ENCODE data around the gene MTAP.
"Not testable (repeated sequence)": the region's sequence is repeated elsewhere in the genome, so short reads cannot be mapped to it uniquely, and the experiment has no call there.

MTAP gene

GRCh38 chr9:21919377-21920362 is 117.2 kb downstream of the MTAP start:
- peak; percentile 88 for DNase-seq (ENCODE audit: low read depth)

GRCh38 chr9:21923694-21924093 is 121.3 kb downstream of the MTAP start:
- DNase-seq (ENCODE audit: low read depth), result no peak

GRCh38 chr9:21927752-21928151 is 125.3 kb downstream of the MTAP start:
- no peak for DNase-seq (ENCODE audit: low read depth)

GRCh38 chr9:21931428-21931827 is 129.0 kb downstream of the MTAP start:
- DNase-seq (ENCODE audit: low read depth), result no peak

- DNase-seq (ENCODE audit: low read depth), result no peak
Measured at GRCh38 chr9:21933281-21933680, 130.8 kb downstream of the MTAP start.

GRCh38 chr9:21933865-21934264 is 131.4 kb downstream of the MTAP start:
- peak; percentile 56 for DNase-seq (ENCODE audit: low read depth)

- DNase-seq (ENCODE audit: low read depth), result no peak
Measured at GRCh38 chr9:21935631-21936030, 133.2 kb downstream of the MTAP start.

GRCh38 chr9:21936161-21936560 is 133.7 kb downstream of the MTAP start:
- peak; percentile 59 for DNase-seq (ENCODE audit: low read depth)

- DNase-seq (ENCODE audit: low read depth), result no peak
Measured at GRCh38 chr9:21941337-21941995, 139.0 kb downstream of the MTAP start.

GRCh38 chr9:21943464-21943863 is 141.0 kb downstream of the MTAP start:
- DNase-seq (ENCODE audit: low read depth), result no peak

- no peak for DNase-seq (ENCODE audit: low read depth)
Measured at GRCh38 chr9:21945606-21946005, 143.2 kb downstream of the MTAP start.

- no peak for DNase-seq (ENCODE audit: low read depth)
Measured at GRCh38 chr9:21958833-21959232, 156.4 kb downstream of the MTAP start.

GRCh38 chr9:21959268-21959667 is 156.8 kb downstream of the MTAP start:
- not testable (repeated sequence) for DNase-seq (ENCODE audit: low read depth)

- DNase-seq (ENCODE audit: low read depth), result no peak
Measured at GRCh38 chr9:21961569-21961968, 159.1 kb downstream of the MTAP start.

GRCh38 chr9:21964925-21965385 is 162.5 kb downstream of the MTAP start:
- peak; percentile 56 for DNase-seq (ENCODE audit: low read depth)

- peak; percentile 81 for DNase-seq (ENCODE audit: low read depth)
Measured at GRCh38 chr9:21965401-21965951, 163.0 kb downstream of the MTAP start.

- DNase-seq (ENCODE audit: low read depth), result no peak
Measured at GRCh38 chr9:21966140-21966851, 163.9 kb downstream of the MTAP start.

- DNase-seq (ENCODE audit: low read depth), result no peak
Measured at GRCh38 chr9:21967169-21967568, 164.7 kb downstream of the MTAP start.

GRCh38 chr9:21967702-21968101 is 165.3 kb downstream of the MTAP start:
- no peak for DNase-seq (ENCODE audit: low read depth)

GRCh38 chr9:21968331-21969010 is 166.0 kb downstream of the MTAP start:
- no peak for DNase-seq (ENCODE audit: low read depth)

Measured in amniotic epithelial cell (primary cell).